Stimulated activated CD8-positive, alpha-beta memory T cell treated with anti-CD3 and anti-CD28 coated beads, Interleukin-15, amount 100 ng/mL, for 1 hour (primary cell): ENCODE data around the gene INO80E.

Experiments
- DNase-seq: peaks from one replicate; pipeline ENCODE4 v3.0.0-alpha.2; 2020; ENCODE audit warnings: low read depth

The INO80E gene

GRCh38 chr16:29975811-29976511, 20.1 kb upstream of the INO80E start:
- no peak for DNase-seq

- no peak for DNase-seq
Measured at GRCh38 chr16:29977063-29977825, 18.8 kb upstream of the INO80E start.

GRCh38 chr16:29978081-29978480, 18.0 kb upstream of the INO80E start:
- DNase-seq: no peak

DNA sequence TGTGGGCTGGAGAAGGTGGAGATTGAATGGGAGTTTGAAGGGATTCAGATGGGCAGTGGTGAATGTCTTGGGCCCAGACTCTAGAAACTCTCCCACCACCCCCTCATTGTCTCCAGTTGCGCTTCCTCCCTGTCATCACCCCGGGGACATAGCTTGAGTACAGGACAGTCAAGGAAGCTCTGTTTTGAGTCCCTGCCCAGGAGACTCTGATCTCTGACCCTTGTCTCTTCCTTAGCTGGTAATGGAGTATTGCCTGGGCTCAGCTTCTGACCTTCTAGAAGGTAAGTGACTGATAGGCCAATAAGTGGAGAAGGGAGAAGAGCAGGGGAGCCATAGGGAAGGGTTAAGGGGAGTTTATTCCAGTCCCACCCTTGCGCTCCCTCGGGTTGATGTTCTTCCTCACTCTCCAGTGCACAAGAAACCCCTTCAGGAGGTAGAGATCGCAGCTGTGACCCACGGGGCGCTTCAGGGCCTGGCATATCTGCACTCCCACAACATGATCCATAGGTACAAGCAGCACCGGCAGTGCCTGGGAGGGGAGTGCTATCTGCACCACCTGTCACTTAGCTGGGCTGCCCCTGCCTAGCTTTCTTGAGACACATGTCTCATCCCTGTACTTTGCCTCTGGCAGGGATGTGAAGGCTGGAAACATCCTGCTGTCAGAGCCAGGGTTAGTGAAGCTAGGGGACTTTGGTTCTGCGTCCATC, 17.3 kb upstream of the INO80E start:
- no peak for DNase-seq

DNA sequence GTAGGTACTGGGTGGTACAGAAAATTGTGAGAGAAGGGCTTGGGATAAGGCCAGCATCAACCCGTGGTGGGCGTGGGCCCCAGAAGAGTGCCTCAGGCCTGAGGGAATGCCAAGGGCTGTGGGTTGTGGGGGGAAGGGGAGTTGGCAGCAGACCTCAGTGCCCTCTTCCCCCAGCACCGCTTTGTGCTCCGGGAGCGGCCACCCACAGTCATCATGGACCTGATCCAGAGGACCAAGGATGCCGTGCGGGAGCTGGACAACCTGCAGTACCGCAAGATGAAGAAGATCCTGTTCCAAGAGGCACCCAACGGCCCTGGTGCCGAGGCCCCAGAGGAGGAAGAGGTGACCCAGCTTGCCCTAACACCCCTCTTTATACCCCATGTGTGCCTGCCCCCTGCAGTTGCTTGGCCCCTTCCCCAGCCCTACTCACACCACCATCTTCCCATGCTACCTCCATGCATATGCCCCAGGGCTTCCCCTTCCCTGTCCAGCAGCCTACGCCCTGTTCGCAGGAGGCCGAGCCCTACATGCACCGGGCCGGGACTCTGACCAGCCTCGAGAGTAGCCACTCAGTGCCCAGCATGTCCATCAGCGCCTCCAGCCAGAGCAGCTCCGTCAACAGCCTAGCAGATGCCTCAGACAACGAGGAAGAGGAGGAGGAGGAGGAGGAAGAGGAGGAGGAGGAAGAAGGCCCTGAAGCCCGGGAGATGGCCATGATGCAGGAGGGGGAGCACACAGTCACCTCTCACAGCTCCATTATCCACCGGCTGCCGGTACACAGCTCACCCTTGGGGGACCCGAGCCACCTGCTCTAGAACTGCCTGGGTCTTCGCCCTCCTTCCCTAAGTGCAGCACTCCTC, 13.3 kb upstream of the INO80E start:
- DNase-seq: no peak

DNA sequence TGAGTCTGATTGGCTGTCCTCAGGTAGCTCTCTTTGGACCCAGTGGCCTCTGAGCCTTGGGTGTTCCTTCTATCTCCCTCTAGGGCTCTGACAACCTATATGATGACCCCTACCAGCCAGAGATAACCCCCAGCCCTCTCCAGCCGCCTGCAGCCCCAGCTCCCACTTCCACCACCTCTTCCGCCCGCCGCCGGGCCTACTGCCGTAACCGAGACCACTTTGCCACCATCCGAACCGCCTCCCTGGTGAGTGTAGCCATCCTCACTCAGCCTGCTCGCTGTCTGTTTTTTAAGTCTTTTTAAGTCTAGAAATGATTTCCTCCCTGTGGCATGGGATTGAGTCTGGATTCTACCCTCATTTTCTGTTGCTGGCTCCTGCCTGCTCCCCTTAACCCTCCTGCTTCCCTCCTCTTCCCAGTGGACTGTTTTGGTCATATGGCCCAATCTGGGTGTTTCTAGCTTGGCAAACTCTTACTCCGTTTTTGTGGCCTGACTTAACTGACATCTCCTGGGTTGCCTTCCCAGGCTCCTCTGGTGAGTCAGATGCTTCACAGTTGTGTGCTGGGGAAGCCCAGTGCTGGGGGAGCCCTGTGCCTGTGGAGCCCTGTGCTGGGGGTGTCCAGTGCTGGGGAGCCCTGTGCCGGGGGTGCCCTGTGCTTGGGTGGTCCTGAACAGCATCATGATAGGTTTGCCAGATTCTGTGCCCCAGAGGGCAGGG, 12.5 kb upstream of the INO80E start:
- no peak for DNase-seq

GRCh38 chr16:29984137-29984763, 11.8 kb upstream of the INO80E start:
- DNase-seq: no peak

- DNase-seq: no peak
Measured at GRCh38 chr16:29984764-29985147, 11.3 kb upstream of the INO80E start.

DNA sequence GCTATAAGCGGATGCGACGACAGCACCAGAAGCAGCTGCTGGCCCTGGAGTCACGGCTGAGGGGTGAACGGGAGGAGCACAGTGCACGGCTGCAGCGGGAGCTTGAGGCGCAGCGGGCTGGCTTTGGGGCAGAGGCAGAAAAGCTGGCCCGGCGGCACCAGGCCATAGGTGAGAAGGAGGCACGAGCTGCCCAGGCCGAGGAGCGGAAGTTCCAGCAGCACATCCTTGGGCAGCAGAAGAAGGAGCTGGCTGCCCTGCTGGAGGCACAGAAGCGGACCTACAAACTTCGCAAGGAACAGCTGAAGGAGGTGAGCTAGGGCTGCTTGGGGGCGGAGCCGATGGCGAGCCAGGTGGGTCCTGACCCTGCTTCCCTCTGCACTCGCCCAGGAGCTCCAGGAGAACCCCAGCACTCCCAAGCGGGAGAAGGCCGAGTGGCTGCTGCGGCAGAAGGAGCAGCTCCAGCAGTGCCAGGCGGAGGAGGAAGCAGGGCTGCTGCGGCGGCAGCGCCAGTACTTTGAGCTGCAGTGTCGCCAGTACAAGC, 10.7 kb upstream of the INO80E start:
- DNase-seq: no peak

DNA sequence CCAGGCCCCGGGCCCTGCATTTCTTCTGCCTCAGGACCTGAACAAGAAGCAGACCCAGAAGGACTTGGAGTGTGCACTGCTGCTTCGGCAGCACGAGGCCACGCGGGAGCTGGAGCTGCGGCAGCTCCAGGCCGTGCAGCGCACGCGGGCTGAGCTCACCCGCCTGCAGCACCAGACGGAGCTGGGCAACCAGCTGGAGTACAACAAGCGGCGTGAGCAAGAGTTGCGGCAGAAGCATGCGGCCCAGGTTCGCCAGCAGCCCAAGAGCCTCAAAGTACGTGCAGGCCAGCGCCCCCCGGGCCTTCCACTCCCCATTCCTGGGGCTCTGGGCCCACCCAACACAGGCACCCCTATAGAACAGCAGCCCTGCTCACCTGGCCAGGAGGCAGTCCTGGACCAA, 9.8 kb upstream of the INO80E start:
- no peak for DNase-seq

DNA sequence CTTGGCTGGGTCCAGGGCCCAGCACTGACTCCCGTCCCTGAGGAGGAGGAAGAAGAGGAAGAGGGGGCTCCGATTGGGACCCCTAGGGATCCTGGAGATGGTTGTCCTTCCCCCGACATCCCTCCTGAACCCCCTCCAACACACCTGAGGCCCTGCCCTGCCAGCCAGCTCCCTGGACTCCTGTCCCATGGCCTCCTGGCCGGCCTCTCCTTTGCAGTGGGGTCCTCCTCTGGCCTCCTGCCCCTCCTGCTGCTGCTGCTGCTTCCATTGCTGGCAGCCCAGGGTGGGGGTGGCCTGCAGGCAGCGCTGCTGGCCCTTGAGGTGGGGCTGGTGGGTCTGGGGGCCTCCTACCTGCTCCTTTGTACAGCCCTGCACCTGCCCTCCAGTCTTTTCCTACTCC, 9.1 kb upstream of the INO80E start:
- no peak for DNase-seq

- no peak for DNase-seq
Measured at GRCh38 chr16:29987371-29988085, 8.5 kb upstream of the INO80E start.

DNA sequence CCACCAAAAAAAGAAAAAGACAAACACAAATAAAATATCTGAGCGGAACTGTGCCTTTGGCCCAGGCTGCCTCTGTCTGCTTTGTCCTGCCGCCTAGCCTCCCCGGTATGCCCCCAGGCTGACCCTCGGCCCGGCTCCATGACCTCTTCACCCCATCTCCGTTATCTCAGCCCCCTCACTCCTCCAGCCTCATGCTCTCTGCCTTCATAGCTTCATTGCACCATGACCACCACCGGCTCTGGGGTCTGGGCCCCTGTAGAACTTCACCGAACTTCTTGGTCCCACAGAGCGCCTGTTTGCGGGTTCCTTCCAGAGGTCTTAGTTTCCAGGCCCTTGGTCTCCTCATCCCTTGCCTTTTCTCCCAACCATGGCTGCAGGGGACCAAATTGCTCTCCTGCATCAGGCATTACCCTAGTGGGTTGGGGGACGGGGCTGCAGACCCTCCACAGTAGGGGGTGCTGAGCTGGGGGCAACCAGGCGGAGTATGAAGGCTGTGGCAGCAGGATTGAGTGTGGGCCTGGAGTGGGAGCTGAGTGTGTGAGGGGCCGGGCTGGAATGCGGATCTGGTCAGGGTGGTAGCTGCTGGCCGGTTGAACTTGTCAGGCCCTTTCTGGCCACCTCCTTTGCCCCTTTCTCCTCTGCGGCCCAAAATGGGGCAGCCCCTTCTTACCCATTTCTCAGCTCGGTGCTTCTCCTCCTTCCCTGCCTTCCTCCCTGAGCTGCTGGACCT, 7.5 kb upstream of the INO80E start:
- DNase-seq: no peak

DNA sequence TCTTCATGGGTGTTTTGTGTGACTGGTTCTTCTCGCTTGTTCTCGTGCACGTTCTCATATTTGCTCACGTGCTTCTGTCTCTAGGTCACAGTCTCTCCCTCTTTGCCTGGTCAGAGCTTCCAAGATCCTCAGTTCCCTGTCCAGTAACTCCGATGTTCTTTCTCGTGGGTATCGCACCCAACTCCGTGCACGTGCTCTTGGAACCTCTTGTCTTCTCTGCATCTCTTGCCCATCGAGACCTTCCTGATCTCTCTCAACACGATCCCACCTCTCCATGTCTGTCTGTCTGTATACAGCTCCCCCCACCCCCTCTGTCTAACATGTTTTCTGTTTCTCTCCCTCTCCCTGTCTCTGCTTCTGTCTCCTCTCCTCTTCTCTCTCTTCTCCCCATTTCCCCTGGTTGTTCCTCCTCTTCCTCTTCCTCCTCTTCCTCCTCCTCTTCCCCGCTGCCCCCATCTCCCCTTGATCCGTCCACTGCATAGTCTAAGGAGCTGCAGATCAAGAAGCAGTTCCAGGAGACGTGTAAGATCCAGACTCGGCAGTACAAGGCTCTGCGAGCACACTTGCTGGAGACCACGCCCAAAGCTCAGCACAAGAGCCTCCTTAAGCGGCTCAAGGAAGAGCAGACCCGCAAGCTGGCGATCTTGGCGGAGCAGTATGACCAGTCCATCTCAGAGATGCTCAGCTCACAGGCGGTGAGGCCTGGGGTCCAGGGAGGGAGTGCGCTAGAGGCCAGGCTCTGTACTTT, 6.8 kb upstream of the INO80E start:
- no peak for DNase-seq

GRCh38 chr16:29990034-29990433, 6.0 kb upstream of the INO80E start:
- no peak for DNase-seq

DNA sequence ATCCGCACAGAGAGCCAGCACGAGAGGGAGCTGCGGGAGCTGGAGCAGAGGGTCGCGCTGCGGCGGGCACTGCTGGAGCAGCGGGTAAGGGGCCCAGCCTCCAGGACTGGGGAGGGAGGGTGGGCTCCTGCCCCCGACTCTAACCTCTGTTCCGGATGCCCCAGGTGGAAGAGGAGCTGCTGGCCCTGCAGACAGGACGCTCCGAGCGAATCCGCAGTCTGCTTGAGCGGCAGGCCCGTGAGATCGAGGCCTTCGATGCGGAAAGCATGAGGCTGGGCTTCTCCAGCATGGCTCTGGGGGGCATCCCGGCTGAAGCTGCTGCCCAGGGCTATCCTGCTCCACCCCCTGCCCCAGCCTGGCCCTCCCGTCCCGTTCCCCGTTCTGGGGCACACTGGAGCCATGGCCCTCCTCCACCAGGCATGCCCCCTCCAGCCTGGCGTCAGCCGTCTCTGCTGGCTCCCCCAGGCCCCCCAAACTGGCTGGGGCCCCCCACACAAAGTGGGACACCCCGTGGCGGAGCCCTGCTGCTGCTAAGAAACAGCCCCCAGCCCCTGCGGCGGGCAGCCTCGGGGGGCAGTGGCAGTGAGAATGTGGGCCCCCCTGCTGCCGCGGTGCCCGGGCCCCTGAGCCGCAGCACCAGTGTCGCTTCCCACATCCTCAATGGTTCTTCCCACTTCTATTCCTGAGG, 5.0 kb upstream of the INO80E start:
- DNase-seq: no peak

DNA sequence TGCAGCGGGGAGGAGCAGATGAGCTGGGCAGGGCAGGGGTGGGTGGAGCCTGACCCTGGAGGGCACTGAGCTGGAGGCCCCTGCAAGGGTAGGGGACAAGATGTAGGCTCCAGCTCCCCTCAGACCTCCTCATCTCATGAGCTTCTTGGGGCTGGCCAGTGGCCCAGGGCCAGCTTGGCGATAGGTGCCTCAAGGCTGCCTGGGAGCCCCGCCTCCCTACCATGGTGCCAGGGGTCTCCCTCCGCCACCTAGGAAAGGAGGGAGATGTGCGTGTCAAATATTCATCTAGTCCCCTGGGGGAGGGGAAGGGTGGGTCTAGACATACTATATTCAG, 4.5 kb upstream of the INO80E start:
- DNase-seq: no peak

- no peak for DNase-seq
Measured at GRCh38 chr16:29992344-29992967, 3.6 kb upstream of the INO80E start.
